NCI-H2227 (cell line): ENCODE results near the gene TPST1.
"Not testable (repeated sequence)": the region's sequence is repeated elsewhere in the genome, so short reads cannot be mapped to it uniquely, and the experiment has no call there.

Experiments
- DNase-seq: peaks from one replicate; lab custom pipeline; 2025; ENCODE audit not compliant: unreplicated experiment; lab: John Stamatoyannopoulos, UW

Gene TPST1

GRCh38 chr7:66187905-66188304 lies 17.2 kb upstream of the TPST1 start:
- DNase-seq: no peak

DNA sequence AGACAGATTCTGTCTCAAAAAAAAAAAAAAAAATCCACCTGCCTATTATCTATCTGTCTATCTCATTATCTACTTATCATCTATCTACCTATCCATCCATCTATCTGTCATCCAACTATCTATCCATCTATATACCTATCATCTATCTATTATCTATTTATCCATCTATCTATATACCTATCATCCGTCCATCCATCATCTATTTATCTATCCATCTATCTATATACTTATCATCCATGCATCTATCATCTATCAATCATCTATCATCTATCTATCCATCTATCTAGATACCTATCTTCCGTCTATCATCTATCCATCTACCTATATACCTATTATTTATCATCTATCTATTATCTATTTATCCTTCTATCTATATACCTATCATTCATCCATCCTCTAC lies 16.5 kb upstream of the TPST1 start:
- DNase-seq: no peak

DNA sequence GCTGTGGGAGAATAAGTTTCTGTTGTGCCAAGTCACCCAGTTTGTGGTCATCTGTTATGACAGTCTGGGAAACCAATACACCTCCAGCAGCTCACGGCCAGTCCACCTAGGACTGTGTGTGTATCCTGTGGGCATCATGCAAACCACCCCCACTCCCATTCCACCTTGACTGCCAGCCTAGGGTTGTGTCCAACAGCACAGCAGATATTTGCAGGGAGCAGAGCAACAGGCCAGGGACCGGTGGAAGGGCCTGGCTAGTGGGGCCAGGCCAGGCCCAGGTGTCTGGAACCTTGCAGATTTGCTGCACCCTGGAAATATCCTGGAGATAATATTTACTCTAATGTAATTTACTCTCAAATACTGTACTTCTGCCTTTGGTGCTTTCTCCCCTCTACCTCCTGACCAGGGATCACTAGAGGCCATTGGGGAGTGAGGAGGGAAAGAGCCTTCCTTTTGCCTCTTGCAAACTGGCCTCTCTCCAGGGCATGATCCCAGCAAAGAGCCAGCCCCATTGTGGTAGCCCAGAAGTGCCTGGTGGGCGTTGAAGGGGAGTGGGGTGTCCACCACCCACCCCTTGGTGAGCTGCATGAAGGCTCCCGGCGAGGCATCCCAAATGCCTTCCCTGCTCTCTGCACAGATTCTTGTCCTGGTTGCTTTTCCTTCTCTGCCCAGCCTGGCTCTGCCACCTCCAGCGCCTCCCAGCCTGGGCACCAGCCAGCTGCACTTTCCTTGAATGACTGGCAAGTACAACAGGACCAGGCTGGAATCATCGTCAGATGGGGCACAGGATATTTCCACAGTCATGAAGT lies 15.2 kb upstream of the TPST1 start:
- no peak for DNase-seq

DNA sequence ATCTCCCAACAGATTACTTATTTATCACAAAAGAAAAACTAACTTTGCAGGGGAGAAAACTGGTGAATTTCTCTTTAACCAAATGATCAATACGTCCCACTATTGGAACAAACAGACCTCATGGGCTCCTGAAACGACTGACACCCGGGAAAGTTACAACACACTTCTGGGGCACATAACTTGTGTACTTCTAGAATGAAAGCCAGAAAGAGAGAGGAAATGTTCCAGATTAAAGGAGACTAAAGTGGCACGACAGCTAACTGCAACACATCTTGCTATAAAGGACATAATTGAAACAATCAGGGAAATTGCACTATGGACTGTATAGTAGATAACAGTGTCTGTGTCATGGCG lies 14.7 kb upstream of the TPST1 start:
- no peak for DNase-seq

DNA sequence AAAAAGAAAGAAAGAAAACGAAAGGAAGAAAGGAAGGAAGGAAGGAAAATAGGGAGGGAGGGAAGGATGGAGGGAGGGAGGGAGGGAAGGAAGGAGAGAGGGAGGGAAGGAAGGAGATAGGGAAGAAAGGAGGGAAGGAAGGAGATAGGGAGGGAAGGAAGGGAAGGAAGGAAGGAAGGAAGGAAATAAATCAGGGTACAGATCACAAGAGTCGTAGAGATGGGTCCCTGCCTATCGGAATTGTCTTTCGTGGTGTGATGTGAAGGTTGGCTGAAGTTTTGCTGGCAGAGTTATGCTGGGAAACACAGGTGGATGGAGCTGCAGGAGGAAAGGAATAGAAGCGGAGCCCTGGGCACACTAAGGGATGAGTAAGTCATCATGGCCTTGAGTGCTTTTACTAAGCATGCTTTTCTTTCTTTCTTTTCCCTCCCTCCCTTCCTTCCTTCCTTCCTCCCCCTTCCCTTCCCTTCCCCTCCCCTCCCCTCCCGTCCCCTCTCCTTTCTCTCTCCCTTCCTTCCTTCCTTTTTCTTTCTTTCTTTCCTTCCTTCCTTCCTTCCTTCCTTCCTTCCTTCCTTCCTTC lies 11.9 kb upstream of the TPST1 start:
- DNase-seq: no peak

GRCh38 chr7:66198469-66198868 lies 6.7 kb upstream of the TPST1 start:
- DNase-seq: no peak

- DNase-seq: no peak
Observed at GRCh38 chr7:66198956-66199355, 6.2 kb upstream of the TPST1 start.

DNA sequence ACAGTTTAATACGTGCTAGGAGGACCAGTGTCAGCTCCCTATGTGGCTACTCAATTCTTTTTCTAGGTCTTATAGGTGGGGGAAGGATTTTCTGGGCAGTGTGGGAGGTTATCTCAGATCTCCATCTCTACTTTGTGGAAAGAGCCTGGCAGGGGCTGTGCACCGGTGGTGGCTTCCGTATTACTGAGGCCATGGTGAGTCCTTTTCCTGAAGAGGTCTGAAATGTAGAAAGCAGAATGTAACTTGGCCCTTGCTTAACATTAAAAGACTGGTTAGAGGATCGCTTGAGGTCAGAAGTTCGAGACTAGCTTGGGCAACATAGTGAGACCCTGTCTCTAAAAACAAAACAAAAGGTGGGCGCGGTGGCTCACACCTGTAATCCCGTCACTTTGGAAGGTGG lies 2.7 kb upstream of the TPST1 start:
- DNase-seq: no peak

- DNase-seq: peak; percentile 41
Observed at GRCh38 chr7:66205741-66206090, 582 bp downstream of the TPST1 start.

DNA sequence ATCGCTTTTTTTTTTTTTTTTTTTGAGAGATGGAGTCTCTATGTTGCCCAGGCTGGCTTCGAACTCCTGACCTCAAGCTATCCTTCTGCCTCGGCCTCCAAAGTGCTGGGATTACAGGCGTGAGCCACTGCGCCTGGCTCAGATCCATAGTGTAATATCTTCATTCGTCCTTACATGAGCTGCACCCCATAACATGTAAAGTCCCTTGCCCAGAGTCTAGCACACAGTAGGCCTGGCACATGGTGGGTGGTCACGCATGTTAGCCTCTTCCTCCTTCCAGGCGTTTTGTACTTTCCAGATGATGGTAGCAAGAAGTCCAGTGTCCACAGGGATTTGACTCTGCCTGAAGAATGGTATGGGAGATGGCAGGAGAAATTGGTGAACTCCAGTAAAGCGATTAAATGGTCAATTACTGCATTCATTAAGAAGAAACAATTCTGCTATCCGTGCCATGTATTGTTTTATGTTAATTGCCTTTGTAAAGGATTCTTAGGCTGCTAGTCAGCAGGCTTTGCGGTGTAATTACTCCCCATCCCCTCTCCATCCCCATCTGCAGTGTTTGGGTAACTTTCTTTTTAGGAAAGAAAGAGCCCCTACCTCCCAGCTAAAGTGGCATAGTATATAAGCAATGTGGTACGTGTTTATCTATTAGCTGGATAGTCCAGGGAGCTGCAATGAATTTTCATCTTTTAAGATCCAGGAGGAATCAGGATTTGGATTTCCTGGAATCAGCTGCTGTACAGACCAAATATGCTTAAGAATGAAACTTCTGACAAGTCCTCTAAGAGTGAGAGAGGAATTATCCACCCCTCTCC lies 1.2 kb downstream of the TPST1 start:
- DNase-seq: no peak

DNA sequence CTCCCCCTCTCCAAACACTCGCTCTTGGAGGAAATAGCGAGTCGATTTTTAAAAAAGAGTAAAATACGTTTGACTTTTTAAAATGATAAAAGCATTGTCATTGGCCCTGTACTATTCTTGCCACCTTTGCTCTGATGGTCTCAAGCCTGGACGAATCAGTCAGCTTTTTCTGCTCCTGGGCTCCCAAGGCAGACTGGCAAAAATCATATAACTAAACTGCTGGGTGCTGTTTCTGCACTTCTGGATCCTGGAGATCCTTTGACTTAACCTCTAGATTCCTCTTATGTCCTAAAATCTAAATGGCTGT lies 1.8 kb downstream of the TPST1 start:
- DNase-seq: no peak

DNA sequence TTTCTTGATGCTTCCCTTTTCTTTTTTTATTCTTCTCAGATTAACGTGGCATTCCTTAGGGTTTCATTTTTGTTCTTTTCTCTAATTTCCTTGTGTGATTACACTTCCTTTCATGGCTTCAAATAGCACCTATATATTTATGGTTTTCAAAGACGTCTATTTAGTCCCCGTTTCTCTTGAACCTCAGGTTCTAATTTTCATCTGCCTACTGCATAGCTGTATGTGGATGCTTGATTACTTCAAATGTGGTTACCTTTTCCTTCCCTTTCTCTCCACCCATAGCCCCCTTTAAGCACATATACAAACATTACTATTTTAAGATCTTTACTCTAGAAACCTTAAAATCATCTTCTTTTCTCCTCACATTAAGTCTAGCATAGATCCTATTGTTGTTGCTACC lies 2.4 kb downstream of the TPST1 start:
- no peak for DNase-seq

DNA sequence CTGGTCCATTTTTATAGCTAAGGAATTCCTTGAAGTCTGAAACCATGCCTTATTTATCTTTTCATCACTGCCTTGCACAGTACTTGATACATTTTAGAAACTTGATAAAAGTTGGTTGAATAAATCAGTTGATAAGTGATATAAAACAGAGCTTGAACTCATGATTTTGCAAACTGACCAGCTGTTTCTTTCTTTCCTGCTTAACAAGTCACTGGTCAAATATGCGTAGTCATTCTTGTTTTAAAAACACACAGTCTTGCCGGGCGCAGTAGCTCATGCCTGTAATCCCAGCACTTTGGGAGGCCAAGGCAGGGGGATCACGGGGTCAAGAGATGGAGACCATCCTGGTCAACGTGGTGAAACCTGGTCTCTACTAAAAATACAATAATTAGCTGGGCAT lies 6.3 kb downstream of the TPST1 start:
- no peak for DNase-seq

GRCh38 chr7:66213637-66214036 lies 8.5 kb downstream of the TPST1 start:
- DNase-seq: no peak

DNA sequence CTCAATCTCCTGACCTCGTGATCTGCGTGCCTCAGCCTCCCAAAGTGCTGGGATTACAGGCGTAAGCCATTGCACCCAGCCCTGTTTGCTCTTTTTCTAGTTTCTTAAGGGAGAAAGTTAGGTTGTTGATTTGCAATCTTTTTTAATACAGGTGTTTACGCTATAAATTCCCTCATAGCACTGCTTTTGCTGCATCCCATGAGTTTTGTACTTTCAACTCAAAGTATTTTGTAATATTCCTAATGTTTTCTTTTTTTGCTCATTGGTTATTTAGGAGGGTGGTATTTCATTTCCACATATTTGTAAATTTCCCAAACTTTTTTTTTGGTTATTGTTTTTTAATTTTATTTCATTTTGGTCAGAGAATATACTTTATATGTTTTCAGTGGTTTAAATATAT lies 11.6 kb downstream of the TPST1 start:
- no peak for DNase-seq

DNA sequence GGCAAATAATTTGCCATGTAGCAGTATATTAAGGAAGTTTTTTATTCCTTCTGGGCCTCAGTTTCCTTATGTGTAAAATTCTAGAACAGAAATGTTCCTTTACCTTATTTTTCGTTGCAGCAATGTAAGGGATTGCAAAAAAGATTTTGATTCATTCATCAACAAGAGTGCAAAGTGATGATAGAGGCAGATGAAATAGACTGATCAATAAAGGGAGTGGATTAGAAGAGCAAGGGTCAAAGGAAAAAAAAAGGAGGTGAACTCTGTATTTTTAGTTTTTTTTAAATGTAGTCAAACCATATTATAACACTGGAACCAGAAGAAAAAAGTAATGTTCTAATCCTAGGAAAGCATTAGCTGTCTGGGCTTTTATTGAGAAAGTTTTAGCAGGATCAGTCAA lies 14.7 kb downstream of the TPST1 start:
- no peak for DNase-seq

- no peak for DNase-seq
Observed at GRCh38 chr7:66221442-66221841, 16.3 kb downstream of the TPST1 start.

- DNase-seq: no peak
Observed at GRCh38 chr7:66227808-66228207, 22.7 kb downstream of the TPST1 start.

DNA sequence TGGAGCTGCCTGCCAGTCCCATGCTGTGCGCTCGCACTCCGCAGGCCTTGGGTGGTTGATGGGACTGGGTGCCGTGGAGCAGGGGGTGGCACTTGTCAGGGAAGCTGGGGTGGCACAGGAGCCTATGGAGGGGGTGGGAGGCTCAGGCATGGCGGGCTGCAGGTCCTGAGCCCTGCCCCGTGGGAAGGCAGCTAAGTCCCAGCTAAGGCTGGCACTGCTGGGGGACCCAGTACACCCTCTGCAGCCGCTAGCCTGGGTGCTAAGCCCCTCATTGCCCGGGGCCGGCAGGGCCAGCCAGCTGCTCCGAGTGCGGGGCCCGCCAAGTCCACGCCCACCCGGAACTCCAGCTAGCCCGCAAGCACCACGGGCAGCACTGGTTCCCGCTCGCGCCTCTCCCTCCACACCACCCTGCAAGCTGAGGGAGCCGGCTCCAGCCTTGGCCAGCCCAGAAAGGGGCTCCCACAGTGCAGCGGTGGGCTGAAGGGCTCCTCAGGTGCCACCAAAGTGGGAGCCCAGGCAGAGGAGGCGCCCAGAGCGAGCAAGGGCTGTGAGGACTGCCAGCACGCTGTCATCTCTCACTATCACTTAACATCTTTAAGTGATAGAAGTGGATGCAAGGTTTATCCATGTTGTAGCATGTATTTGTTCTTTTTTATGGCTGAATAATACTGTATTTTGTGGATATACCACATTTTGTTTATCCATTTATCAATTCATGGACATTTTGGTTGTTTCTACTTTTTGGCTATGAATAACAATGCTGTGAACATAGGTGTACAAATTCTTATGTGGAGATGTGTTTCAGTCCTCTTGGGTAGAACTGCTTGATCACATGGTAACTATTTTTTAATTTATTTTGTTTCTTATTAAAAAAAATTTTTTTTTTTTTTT lies 26.4 kb downstream of the TPST1 start:
- DNase-seq: not testable (repeated sequence)

DNA sequence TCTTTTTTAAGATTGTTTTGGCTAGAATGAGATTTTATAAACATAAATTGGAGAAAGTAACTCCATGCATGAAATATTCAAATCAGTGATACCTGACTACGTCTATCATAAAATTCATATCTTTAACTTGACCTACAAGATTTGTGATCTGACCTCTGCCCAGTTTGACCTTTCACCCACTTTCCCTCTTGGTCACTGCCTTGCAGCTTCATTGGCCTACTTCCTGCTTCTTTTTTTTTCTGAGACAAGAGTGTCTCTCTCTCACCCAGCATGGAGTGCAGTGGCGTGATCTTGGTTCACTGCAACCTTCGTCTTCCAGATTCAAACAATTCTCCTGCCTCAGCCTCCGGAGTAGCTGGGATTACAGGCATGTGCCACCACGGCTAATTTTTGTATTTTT lies 28.5 kb downstream of the TPST1 start:
- no peak for DNase-seq

DNA sequence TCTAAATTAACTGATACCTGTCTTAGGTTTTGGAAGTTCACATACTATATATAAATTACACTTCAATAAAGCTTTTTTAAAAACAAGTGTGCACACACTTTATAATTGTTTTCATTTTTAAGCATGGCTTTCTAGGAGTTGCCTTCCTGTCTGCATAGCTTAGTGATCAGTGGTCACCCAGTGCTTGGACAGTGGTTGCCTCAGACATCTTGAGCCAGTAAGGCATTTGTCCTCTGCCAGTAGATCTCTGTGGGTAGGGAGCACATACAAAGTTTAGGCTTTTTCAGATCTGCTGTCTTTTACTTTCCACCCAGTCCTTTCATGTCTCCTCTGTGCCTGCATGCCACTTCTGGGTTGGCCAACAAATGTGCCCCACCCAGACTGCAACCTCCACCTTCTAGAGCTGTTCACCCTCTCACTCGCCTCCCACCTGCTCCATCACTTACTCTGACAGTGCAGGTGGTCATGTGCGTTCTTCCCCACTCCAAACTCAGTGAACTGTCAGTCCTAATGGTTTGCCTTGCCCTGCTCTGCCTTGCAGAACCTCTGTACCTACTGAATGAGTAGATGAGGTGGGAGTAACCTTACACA lies 31.7 kb downstream of the TPST1 start:
- DNase-seq: no peak
